ENCODE measurements around the gene HOXD1.

Gene HOXD1

GRCh38 chr2:176187200-176187898 is 1.1 kb upstream of the HOXD1 start:
- no peak for DNase-seq

DNA sequence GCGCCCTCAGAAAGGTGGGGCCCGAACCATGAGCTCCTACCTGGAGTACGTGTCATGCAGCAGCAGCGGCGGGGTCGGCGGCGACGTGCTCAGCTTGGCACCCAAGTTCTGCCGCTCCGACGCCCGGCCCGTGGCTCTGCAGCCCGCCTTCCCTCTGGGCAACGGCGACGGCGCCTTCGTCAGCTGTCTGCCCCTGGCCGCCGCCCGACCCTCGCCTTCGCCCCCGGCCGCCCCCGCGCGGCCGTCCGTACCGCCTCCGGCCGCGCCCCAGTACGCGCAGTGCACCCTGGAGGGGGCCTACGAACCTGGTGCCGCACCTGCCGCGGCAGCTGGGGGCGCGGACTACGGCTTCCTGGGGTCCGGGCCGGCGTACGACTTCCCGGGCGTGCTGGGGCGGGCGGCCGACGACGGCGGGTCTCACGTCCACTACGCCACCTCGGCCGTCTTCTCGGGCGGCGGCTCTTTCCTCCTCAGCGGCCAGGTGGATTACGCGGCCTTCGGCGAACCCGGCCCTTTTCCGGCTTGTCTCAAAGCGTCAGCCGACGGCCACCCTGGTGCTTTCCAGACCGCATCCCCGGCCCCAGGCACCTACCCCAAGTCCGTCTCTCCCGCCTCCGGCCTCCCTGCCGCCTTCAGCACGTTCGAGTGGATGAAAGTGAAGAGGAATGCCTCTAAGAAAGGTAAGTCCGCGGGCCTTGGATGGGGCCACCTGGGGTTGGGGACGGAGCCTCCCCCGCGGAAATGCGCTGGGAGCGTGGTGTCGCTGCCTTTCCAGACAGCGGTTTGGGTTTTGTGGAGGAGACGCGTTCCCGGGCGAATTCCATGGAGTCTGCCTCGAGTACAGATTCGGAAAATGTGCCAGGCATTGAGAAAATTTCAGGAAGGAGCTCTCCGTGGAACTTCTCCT is 559 bp downstream of the HOXD1 start:
- no peak for DNase-seq

DNA sequence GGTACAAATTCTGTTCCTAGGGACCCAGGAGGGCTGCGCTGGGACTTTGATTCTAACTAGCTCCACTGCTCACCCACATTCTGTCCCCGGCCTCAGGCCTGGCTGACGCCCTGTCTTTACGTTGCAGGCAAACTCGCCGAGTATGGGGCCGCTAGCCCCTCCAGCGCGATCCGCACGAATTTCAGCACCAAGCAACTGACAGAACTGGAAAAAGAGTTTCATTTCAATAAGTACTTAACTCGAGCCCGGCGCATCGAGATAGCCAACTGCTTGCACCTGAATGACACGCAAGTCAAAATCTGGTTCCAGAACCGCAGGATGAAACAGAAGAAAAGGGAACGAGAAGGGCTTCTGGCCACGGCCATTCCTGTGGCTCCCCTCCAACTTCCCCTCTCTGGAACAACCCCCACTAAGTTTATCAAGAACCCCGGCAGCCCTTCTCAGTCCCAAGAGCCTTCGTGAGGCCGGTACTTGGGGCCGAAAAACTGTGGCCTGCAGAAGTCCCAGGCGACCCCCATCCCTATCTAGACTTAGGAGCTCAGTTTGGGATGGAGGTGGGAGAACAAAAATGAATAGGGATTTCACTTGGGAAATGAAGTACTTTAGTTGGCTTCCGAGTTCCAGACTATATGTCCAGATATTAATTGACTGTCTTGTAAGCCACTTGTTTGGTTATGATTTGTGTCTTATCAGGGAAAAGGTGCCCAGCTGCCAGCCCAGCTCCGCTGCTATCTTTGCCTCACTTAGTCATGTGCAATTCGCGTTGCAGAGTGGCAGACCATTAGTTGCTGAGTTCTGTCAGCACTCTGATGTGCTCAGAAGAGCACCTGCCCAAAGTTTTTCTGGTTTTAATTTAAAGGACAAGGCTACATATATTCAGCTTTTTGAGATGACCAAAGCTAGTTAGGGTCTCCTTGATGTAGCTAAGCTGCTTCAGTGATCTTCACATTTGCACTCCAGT is 1.5 kb downstream of the HOXD1 start:
- DNase-seq: no peak

DNA sequence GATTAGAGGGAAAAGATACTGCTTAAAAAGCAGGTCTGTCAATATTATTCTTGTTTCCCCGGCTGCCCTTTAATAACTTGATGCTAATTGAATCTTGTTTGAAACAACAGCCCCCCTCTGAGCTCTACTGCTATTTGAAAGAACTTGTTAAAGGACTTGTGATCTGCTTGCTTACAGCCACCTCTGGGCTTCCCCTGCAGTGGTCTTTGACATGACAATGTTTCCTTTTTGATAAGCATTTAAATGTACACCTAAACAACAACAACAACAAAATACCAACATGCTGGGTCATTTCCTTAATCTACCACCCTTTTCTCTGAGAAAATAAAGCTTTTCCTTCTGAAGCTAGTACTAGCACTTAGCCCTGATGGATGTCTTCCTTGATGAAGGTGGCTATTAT is 3.9 kb downstream of the HOXD1 start:
- DNase-seq: no peak

GRCh38 chr2:176193048-176193447 is 4.6 kb downstream of the HOXD1 start:
- DNase-seq: no peak

- DNase-seq: no peak
Observed at GRCh38 chr2:176199902-176200301, 11.4 kb downstream of the HOXD1 start.

GRCh38 chr2:176200971-176201370 is 12.5 kb downstream of the HOXD1 start:
- no peak for DNase-seq

- DNase-seq: no peak
Observed at GRCh38 chr2:176202491-176202890, 14.0 kb downstream of the HOXD1 start.

- DNase-seq: no peak
Observed at GRCh38 chr2:176205126-176205525, 16.7 kb downstream of the HOXD1 start.

- DNase-seq: no peak
Observed at GRCh38 chr2:176206136-176206535, 17.7 kb downstream of the HOXD1 start.

- no peak for DNase-seq
Observed at GRCh38 chr2:176206682-176207081, 18.2 kb downstream of the HOXD1 start.

- no peak for DNase-seq
Observed at GRCh38 chr2:176211110-176211509, 22.6 kb downstream of the HOXD1 start.

GRCh38 chr2:176212276-176212675 is 23.8 kb downstream of the HOXD1 start:
- DNase-seq: no peak

DNA sequence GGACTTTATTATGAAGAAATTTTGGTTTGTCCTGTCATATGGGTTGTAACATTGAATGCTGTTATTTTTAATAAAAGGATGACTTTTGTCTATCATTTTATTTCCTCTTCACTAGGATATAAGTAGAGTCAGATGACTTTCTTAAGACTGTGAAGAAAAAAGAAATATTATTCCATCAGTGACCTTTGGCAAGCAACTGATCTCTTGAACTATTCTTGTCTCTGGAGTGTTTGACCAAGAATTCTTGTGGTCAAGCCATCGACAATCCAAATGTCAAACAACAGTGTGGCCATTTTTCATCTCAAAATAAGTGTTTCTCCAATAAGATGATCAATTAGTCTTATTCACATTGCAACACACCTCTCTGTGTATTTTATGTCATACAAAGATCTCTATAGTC is 24.9 kb downstream of the HOXD1 start:
- DNase-seq: no peak

DNA sequence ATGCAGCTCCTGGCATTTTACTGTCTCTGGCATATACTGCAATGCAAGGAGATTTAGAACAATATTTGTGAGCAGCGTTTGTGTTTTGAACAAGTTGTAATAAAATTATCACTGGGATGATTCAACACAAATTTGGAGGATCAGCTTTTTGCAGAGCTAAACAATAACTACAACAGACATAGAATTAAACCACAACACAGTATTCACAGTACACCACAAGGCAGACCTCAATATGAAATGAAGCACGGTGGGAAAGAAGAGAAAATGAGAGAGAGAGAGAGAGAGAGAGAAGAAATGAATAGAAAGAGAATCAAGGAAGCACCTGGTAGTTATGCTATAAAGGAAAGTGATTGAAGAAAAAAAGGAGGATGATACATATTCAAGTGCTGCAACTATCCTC is 39.4 kb downstream of the HOXD1 start:
- no peak for DNase-seq

- no peak for DNase-seq
Observed at GRCh38 chr2:176234156-176234555, 45.7 kb downstream of the HOXD1 start.

DNA sequence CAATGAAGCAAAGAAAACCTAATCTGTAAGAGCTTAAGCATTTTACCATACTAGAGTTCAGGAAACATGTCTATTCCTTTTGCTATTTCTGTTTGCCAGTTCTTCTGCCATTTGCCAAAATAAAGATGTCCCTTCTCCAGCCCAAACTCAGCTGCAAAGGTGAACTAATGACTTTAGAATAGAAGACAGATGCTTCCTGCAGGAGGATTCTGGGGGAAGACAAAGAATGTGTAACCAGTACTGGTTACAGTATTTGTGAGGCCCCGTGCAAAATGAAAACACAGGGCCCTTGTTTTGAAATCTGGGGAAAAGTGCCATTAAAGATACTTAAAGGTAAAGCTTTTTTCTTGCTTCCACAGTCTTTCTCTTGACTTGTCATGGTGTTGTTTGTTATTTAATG is 46.5 kb downstream of the HOXD1 start:
- no peak for DNase-seq

GRCh38 chr2:176237456-176237855 is 49.0 kb downstream of the HOXD1 start:
- no peak for DNase-seq

DNA sequence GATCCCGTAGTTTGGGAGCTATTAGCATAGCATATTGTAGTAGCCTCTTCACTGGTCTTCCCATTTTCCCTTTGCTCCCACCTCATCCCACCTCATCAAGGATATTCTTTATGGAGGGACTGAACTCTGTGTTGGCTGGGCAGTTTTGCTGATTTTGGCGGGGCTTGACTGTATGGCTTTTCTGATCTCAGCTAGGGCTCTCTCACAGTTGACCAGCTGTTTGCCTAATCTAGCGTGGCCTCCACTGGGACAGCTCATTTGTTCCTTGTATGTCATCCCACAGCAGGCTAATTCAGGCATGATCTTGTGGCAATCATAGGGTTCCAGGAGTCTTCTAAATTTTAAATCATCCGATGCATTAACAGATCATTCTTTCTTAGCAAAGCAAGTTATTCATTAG is 50.6 kb downstream of the HOXD1 start:
- no peak for DNase-seq

DNA sequence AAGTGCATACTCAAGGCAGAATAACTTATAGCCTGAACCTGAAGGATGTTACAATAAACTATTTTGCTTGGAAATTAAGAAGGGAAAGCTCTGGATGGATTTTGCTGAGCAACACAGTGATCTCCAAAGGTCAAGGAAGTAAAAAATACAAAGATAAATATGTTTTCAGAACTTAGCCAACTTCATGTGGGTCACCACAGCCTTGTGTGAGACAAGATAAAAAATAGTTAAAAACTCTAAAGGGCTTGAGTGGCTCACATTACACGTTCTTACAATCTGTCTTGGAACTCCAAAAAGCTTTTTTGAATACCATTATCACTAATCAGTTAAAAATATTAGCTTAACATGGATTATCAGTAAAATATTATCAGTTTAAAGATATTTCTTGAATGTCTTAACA is 51.8 kb downstream of the HOXD1 start:
- DNase-seq: no peak

Data from NCI-H1436 treated with DMSO at 0.1 percent for 48 hours (cell line).